ENCODE data around the gene MBNL2.

MBNL2 gene

GRCh38 chr13:97369261-97369893 lies 147.2 kb downstream of the MBNL2 start:
- peak overlapping the region; percentile 53 for H3K4me2 ChIP-seq (ENCODE audit: low read depth, low read length)
- H2AFZ ChIP-seq (ENCODE audit: low read length) = peak overlapping the region; percentile 1; the same call in 1 of the 2 replicates
- no peaks in the 10 kb centered on the region for H3K36me3 ChIP-seq (replicated peaks; ENCODE audit: insufficient read depth, low read length)
- H4K20me1 ChIP-seq (ENCODE audit: insufficient read depth, low read length) = no peaks in the 10 kb centered on the region
- TF ChIP-seq EZH2 (optimal IDR thresholded peaks at IDR 0.05; ENCODE audit: low read depth, low read length) (no peak), CTCF (IDR thresholded peaks at IDR 0.05; ENCODE audit: low read length) (no peak), EZH2phosphoT487 (IDR thresholded peaks at IDR 0.05; ENCODE audit: low read length) (no peak)
- H3K4me1 ChIP-seq (ENCODE audit: low read length) = peaks cover 36% of the 10 kb centered on the region
- H3K27me3 ChIP-seq (replicated peaks; ENCODE audit: insufficient read depth, low read length) = no peaks in the 10 kb centered on the region
- H3K9me2 ChIP-seq (replicated peaks; ENCODE audit: insufficient read depth, low read length) = no peaks in the 10 kb centered on the region
- H3K4me3 ChIP-seq (ENCODE audit: low read length) = peak overlapping the region; percentile 66
- H3K79me2 ChIP-seq (ENCODE audit: low read length) = no peaks in the 10 kb centered on the region
- H3F3A ChIP-seq (ENCODE audit: insufficient read depth, low read length) = peaks cover 23% of the 10 kb centered on the region
- peak; percentile 59 for DNase-seq
- peak overlapping the region; percentile 57 for H3K9ac ChIP-seq (ENCODE audit: low read length)
- H3K9me3 ChIP-seq (replicated peaks; ENCODE audit: insufficient read depth, low read length) = no peaks in the 10 kb centered on the region
- peak overlapping the region; percentile 37; the same call in 1 of the 2 replicates for H3K27ac ChIP-seq (ENCODE audit: low read length)

GRCh38 chr13:97371486-97372109 lies 149.5 kb downstream of the MBNL2 start:
- peak; percentile 92 for DNase-seq
- no peak for TF ChIP-seq EZH2 (optimal IDR thresholded peaks at IDR 0.05; ENCODE audit: low read depth, low read length)
- no peak for TF ChIP-seq EZH2phosphoT487 (IDR thresholded peaks at IDR 0.05; ENCODE audit: low read length)
- TF ChIP-seq CTCF (IDR thresholded peaks at IDR 0.05; ENCODE audit: low read length) = no peak
- H2AFZ ChIP-seq (ENCODE audit: low read length) = peak overlapping the region; percentile 35; the same call in 1 of the 2 replicates
- H4K20me1 ChIP-seq (ENCODE audit: insufficient read depth, low read length) = no peaks in the 10 kb centered on the region
- peak overlapping the region; percentile 9; the same call in 1 of the 2 replicates for H3K4me3 ChIP-seq (ENCODE audit: low read length)
- H3K36me3 ChIP-seq (replicated peaks; ENCODE audit: insufficient read depth, low read length) = no peaks in the 10 kb centered on the region
- H3K27me3 ChIP-seq (replicated peaks; ENCODE audit: insufficient read depth, low read length) = no peaks in the 10 kb centered on the region
- H3K9ac ChIP-seq (ENCODE audit: low read length) = peak overlapping the region; percentile 27; the same call in 1 of the 2 replicates
- H3K4me1 ChIP-seq (ENCODE audit: low read length) = peaks cover 36% of the 10 kb centered on the region
- H3K9me3 ChIP-seq (replicated peaks; ENCODE audit: insufficient read depth, low read length) = no peaks in the 10 kb centered on the region
- peak overlapping the region; percentile 90 for H3K27ac ChIP-seq (ENCODE audit: low read length)
- peaks cover 23% of the 10 kb centered on the region for H3F3A ChIP-seq (ENCODE audit: insufficient read depth, low read length)
- no peaks in the 10 kb centered on the region for H3K79me2 ChIP-seq (ENCODE audit: low read length)
- H3K4me2 ChIP-seq (ENCODE audit: low read depth, low read length) = peak overlapping the region; percentile 63
- no peaks in the 10 kb centered on the region for H3K9me2 ChIP-seq (replicated peaks; ENCODE audit: insufficient read depth, low read length)

GRCh38 chr13:97372936-97373335 lies 150.8 kb downstream of the MBNL2 start:
- H4K20me1 ChIP-seq (ENCODE audit: insufficient read depth, low read length) = no peaks in the 10 kb centered on the region
- peaks cover 36% of the 10 kb centered on the region for H3K4me1 ChIP-seq (ENCODE audit: low read length)
- H3K36me3 ChIP-seq (replicated peaks; ENCODE audit: insufficient read depth, low read length) = no peaks in the 10 kb centered on the region
- DNase-seq = no peak
- H3K4me3 ChIP-seq (ENCODE audit: low read length) = no peak overlapping the region
- H3K9me2 ChIP-seq (replicated peaks; ENCODE audit: insufficient read depth, low read length) = no peaks in the 10 kb centered on the region
- H3K79me2 ChIP-seq (ENCODE audit: low read length) = no peaks in the 10 kb centered on the region
- TF ChIP-seq CTCF (IDR thresholded peaks at IDR 0.05; ENCODE audit: low read length) (no peak), EZH2phosphoT487 (IDR thresholded peaks at IDR 0.05; ENCODE audit: low read length) (no peak), EZH2 (optimal IDR thresholded peaks at IDR 0.05; ENCODE audit: low read depth, low read length) (no peak)
- no peak overlapping the region for H3K27ac ChIP-seq (ENCODE audit: low read length)
- no peak overlapping the region for H3K9ac ChIP-seq (ENCODE audit: low read length)
- H3K27me3 ChIP-seq (replicated peaks; ENCODE audit: insufficient read depth, low read length) = no peaks in the 10 kb centered on the region
- no peaks in the 10 kb centered on the region for H3K9me3 ChIP-seq (replicated peaks; ENCODE audit: insufficient read depth, low read length)
- no peak overlapping the region for H2AFZ ChIP-seq (ENCODE audit: low read length)
- H3K4me2 ChIP-seq (ENCODE audit: low read depth, low read length) = no peak overlapping the region
- H3F3A ChIP-seq (ENCODE audit: insufficient read depth, low read length) = peaks cover 23% of the 10 kb centered on the region

Measured in MM.1S (cell line).